CD14-positive monocyte (primary cell): ENCODE results near the gene CACNA1B. TPM values are rescaled to one million over a fixed set of nuclear protein-coding genes. Genes with fewer than 3 reads are reported as not detected.

Source experiments
- DNase-seq, 3 donors: peaks; one replicate each; pipeline ENCODE4 v3.0.0-alpha.2; 2011 to 2022
- H2AFZ ChIP-seq: 2 replicates; pipeline ENCODE4 v1.6.0; 2012; ENCODE audit warnings: mild to moderate bottlenecking, low read depth, low read length, inconsistent platforms; ENCODE audit not compliant: insufficient read depth, poor library complexity, severe bottlenecking
- H3K27ac ChIP-seq, 2 donors: 1 replicate in 1 of 2; 2 replicates in 1 of 2; pipeline ENCODE4 v1.5.1; 2012 to 2013; ENCODE audit warnings: low read length in 2 of 2, control low read depth in 1 of 2, inconsistent platforms in 1 of 2, low read depth in 1 of 2, mild to moderate bottlenecking in 1 of 2
- H3K27me3 ChIP-seq, 2 donors: one replicate each; pipeline versions ENCODE4 v1.6.0 to v1.6.1; 2011 to 2013; ENCODE audit warnings: low read length in 2 of 2; ENCODE audit not compliant: control insufficient read depth in 2 of 2, insufficient read depth in 2 of 2
- H3K36me3 ChIP-seq, 2 donors: replicated peaks in 1 of 2; 1 replicate in 1 of 2; 2 replicates in 1 of 2; pipeline versions ENCODE4 v1.5.1 to v1.6.1; 2012 to 2013; ENCODE audit warnings: low read length in 2 of 2, control low read depth in 1 of 2, inconsistent platforms in 1 of 2, mild to moderate bottlenecking in 1 of 2; ENCODE audit not compliant: insufficient read depth in 2 of 2, control insufficient read depth in 1 of 2
- H3K4me1 ChIP-seq, 2 donors: 1 replicate in 1 of 2; 2 replicates in 1 of 2; pipeline versions ENCODE4 v1.5.1 to v1.6.1; 2012 to 2013; ENCODE audit warnings: low read length in 2 of 2, control low read depth in 1 of 2, inconsistent platforms in 1 of 2, mild to moderate bottlenecking in 1 of 2, moderate library complexity in 1 of 2; ENCODE audit not compliant: insufficient read depth in 2 of 2, control insufficient read depth in 1 of 2
- H3K4me2 ChIP-seq: replicated peaks from 2 replicates; pipeline ENCODE3; 2012; ENCODE audit warnings: low read length, moderate library complexity, mild to moderate bottlenecking; ENCODE audit not compliant: poor library complexity, severe bottlenecking; ENCODE audit errors: extremely low read depth
- H3K4me3 ChIP-seq, 3 experiments: fragments of 200-600 bp in 1 of 3; sonication (generic) in 1 of 3; replicated peaks in 1 of 3; 1 replicate in 2 of 3; 2 replicates in 1 of 3; pipeline ENCODE4 v1.5.1; 2011 to 2013; ENCODE audit warnings: low read length in 3 of 3, mild to moderate bottlenecking in 3 of 3, control low read depth in 2 of 3, low read depth in 2 of 3, inconsistent platforms in 1 of 3, moderate library complexity in 1 of 3
- H3K79me2 ChIP-seq: 2 replicates; pipeline ENCODE4 v1.6.0; 2012; ENCODE audit warnings: mild to moderate bottlenecking, control low read depth, inconsistent platforms, low read length, moderate library complexity; ENCODE audit not compliant: insufficient read depth
- H3K9ac ChIP-seq: 2 replicates; pipeline ENCODE4 v1.6.0; 2017; ENCODE audit warnings: low read length, mild to moderate bottlenecking; ENCODE audit not compliant: insufficient read depth, poor library complexity, severe bottlenecking
- H3K9me3 ChIP-seq, 2 donors: replicated peaks in 1 of 2; 1 replicate in 1 of 2; 2 replicates in 1 of 2; pipeline versions ENCODE4 v1.5.1 to v1.6.1; 2012 to 2013; ENCODE audit warnings: low read length in 2 of 2, control low read depth in 1 of 2; ENCODE audit not compliant: control insufficient read depth in 1 of 2, insufficient read depth in 1 of 2
- H4K20me1 ChIP-seq: 2 replicates; pipeline ENCODE4 v1.6.0; 2012; ENCODE audit warnings: mild to moderate bottlenecking, low read length, control low read depth, moderate library complexity; ENCODE audit not compliant: insufficient read depth
- H3K27ac Mint-ChIP-seq, 7 donors: one replicate each; pipeline ENCODE4 v1.8.0; 2020; ENCODE audit warnings: mild to moderate bottlenecking in 7 of 7, mixed read lengths in 7 of 7, moderate library complexity in 6 of 7, inconsistent platforms in 2 of 7
- H3K27me3 Mint-ChIP-seq, 3 donors: one replicate each; pipeline ENCODE4 v1.8.0; 2021 to 2022; ENCODE audit warnings: low read depth in 3 of 3, mild to moderate bottlenecking in 3 of 3, mixed read lengths in 3 of 3, moderate library complexity in 3 of 3, inconsistent platforms in 1 of 3
- H3K36me3 Mint-ChIP-seq, 2 donors: one replicate each; pipeline ENCODE4 v1.8.0; 2020; ENCODE audit warnings: mixed read lengths in 2 of 2, inconsistent platforms in 1 of 2, mild to moderate bottlenecking in 1 of 2
- H3K4me1 Mint-ChIP-seq: one replicate; pipeline ENCODE4 v1.8.0; 2020; ENCODE audit warnings: mild to moderate bottlenecking, mixed read lengths
- H3K4me3 Mint-ChIP-seq, 2 donors: one replicate each; pipeline ENCODE4 v1.8.0; 2020; ENCODE audit warnings: mild to moderate bottlenecking in 2 of 2, mixed read lengths in 2 of 2, moderate library complexity in 1 of 2
- H3K9me3 Mint-ChIP-seq, 7 donors: one replicate each; pipeline ENCODE4 v1.8.0; 2020 to 2022; ENCODE audit warnings: mixed read lengths in 7 of 7, mild to moderate bottlenecking in 6 of 7, moderate library complexity in 6 of 7, inconsistent platforms in 2 of 7
- whole genome bisulfite sequencing: methylation state at CpG from one replicate; pipeline ENCODE4 v1.1.5; 2013; ENCODE audit warnings: missing lambda C conversion rate; ENCODE audit not compliant: insufficient coverage; 5-methylcytosine and 5-hydroxymethylcytosine counted together
- intact Hi-C, 2 donors: fragments of 100-400 bp; cut with micrococcal nuclease; formaldehyde crosslinking; loops; one replicate each; pipeline versions ENCODE4 v1.15.0 to v1.15.1; 2023
- polyA plus RNA-seq, 3 donors: library from polyadenylated mRNA; depleted of rRNA in 1 of 3; unstranded in 2 of 3; stranded (reverse) in 1 of 3; fragments of 300-500 nt in 2 of 3; fragments of >200 nt in 1 of 3; fragmentation: Illumina TruSeq in 2 of 3; gene quantifications; 1 replicate in 2 of 3; 2 replicates in 1 of 3; pipeline ENCODE4 v1.2.3, GENCODE V29; 2012 to 2021
- TF ChIP-seq, protein P1 (sequence below): fragments of 200-600 bp; IDR thresholded peaks from one replicate; pipeline ENCODE4 v1.8.0; 2022; ENCODE audit warnings: antibody characterized with exemption, mild to moderate bottlenecking

Gene CACNA1B
- polyA plus RNA-seq, 3 donors = not detected

DNA sequence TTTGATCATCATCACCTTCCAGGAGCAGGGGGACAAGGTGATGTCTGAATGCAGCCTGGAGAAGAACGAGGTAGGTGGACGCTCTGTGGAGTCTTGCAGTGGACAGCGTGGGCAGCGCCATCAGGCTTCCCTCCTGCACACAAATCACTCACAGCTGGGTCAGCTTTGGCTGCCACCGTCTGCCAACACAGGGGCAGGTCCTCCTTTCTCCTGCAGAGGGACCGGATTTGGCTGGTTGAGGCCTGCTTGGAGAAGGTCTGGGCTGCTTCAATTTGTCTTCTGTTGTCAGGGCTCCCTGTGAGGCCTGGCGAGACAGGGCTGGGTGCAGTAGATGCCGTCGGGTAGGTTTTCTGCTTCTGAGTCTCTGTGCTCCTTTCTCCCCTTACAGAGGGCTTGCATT, 180.6 kb downstream of the CACNA1B start:
- Histone ChIP-seq H4K20me1 (no peaks in the 10 kb centered on the region), H3K4me2 (no peak overlapping the region), H3K9me3 (no peaks in the 10 kb centered on the region), H3K9ac (no peak overlapping the region), H3K27me3 (no peaks in the 10 kb centered on the region), H3K4me3 (no peak overlapping the region), H3K36me3 (no peaks in the 10 kb centered on the region), H3K27ac (no peak overlapping the region), H3K4me1 (no peaks in the 10 kb centered on the region), H3K79me2 (no peaks in the 10 kb centered on the region), H2AFZ (no peak overlapping the region)
- no peak overlapping the region for H3K27ac Mint-ChIP-seq
- no peaks in the 10 kb centered on the region for H3K36me3 Mint-ChIP-seq
- no peaks in the 10 kb centered on the region for H3K4me1 Mint-ChIP-seq
- 91% methylated on average over 6 of the region's 9 CpGs for WGBS
- no peak for DNase-seq
- H3K27me3 Mint-ChIP-seq = peaks cover 3 to 10% (median 6%) of the 10 kb centered on the region in 3 donors
- TF ChIP-seq, protein P1, sequence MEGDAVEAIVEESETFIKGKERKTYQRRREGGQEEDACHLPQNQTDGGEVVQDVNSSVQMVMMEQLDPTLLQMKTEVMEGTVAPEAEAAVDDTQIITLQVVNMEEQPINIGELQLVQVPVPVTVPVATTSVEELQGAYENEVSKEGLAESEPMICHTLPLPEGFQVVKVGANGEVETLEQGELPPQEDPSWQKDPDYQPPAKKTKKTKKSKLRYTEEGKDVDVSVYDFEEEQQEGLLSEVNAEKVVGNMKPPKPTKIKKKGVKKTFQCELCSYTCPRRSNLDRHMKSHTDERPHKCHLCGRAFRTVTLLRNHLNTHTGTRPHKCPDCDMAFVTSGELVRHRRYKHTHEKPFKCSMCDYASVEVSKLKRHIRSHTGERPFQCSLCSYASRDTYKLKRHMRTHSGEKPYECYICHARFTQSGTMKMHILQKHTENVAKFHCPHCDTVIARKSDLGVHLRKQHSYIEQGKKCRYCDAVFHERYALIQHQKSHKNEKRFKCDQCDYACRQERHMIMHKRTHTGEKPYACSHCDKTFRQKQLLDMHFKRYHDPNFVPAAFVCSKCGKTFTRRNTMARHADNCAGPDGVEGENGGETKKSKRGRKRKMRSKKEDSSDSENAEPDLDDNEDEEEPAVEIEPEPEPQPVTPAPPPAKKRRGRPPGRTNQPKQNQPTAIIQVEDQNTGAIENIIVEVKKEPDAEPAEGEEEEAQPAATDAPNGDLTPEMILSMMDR = no peak
- intact Hi-C loops = no loop called here
- no peak overlapping the region for H3K4me3 Mint-ChIP-seq
- peaks cover 0 to 8% (median 0%) of the 10 kb centered on the region in 7 donors for H3K9me3 Mint-ChIP-seq

DNA sequence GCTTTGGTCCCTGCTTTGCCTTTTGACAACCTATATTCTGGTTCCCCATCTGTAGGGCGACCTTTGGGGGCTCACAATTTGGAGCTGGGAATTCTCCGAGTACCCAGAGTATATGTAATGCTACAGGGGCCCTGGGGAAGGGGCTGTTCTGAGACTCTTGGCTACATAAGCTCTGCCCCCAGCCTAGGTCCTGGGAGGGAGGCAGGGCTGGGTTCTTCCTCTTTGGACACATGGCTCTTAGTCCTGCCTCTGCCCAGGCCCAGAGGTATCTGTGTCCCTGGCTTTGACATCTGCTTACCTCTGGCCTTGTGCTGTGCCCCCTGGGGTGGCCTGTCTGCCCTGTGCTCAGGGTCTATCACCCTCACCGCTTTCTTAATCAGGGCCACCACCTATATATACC, 181.6 kb downstream of the CACNA1B start:
- H3K4me1 Mint-ChIP-seq = no peaks in the 10 kb centered on the region
- Histone ChIP-seq H3K9ac (no peak overlapping the region), H3K36me3 (no peaks in the 10 kb centered on the region), H3K4me3 (no peak overlapping the region), H3K79me2 (no peaks in the 10 kb centered on the region), H3K9me3 (no peaks in the 10 kb centered on the region), H3K4me1 (no peaks in the 10 kb centered on the region), H3K27ac (no peak overlapping the region), H3K4me2 (no peak overlapping the region), H2AFZ (no peak overlapping the region), H3K27me3 (no peaks in the 10 kb centered on the region), H4K20me1 (no peaks in the 10 kb centered on the region)
- H3K9me3 Mint-ChIP-seq = peaks cover 0 to 10% (median 0%) of the 10 kb centered on the region in 7 donors
- H3K4me3 Mint-ChIP-seq = no peak overlapping the region
- peaks cover 3 to 5% (median 3%) of the 10 kb centered on the region in 3 donors for H3K27me3 Mint-ChIP-seq
- TF ChIP-seq, protein P1 = no peak
- intact Hi-C loops = no loop called here
- no peaks in the 10 kb centered on the region for H3K36me3 Mint-ChIP-seq
- no peak overlapping the region for H3K27ac Mint-ChIP-seq
- no peak for DNase-seq
- WGBS = 88% methylated on average over 3 of the region's 3 CpGs
